NCI-H2196 treated with DMSO at 0.1 percent for 48 hours (cell line): Measurements from ENCODE around the gene UBXN11.

Experiments used
- DNase-seq: peaks from one replicate; lab custom pipeline; 2025; ENCODE audit not compliant: unreplicated experiment; lab: John Stamatoyannopoulos, UW

UBXN11 gene, protein sequence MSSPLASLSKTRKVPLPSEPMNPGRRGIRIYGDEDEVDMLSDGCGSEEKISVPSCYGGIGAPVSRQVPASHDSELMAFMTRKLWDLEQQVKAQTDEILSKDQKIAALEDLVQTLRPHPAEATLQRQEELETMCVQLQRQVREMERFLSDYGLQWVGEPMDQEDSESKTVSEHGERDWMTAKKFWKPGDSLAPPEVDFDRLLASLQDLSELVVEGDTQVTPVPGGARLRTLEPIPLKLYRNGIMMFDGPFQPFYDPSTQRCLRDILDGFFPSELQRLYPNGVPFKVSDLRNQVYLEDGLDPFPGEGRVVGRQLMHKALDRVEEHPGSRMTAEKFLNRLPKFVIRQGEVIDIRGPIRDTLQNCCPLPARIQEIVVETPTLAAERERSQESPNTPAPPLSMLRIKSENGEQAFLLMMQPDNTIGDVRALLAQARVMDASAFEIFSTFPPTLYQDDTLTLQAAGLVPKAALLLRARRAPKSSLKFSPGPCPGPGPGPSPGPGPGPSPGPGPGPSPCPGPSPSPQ

DNA sequence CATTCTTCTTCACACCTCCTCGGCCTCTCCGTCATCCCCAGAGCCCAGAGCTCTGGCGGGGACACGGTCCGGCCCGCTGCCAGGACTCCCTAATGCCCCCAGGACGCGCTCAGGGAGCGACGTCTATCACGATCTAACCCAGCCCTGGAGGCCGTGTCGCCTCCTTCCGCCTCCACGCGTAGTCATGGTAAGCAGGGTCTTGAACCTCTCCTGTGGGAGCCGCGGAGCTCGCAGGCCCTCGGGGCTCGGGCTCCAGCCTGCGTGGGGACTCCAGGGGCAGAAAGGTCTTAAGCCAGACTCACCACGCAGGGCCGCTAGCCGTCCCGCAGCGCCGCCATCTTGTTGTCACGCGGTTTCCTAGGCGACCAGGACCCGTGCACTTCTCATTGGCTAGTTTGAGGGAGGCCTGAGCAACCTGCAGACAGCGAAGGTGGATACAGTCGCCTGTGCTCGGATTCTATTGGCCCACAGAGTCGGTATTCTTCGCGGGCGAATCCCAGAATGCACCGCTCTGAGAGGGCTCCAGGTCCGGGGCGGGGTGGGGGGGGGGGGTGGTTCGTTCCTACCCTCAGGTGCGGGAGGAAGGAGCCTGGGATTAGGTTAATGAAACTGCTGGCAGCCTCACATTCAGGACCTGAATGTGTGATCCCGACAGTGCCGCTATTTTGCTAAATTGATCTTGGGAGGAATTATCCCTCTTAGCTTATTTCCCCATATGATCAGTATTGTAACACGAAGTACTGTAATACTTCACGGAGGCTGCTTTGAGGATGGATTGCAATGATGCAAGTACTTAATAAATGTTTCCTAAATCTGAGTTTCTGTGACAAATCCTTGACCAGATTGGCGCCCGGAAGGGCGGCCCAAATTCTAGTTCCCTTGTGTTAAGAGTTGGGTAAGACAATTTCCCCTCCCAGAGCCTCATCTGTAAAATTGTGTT is at the start of gene UBXN11:
Gene UBXN11 (minus strand): TSS at position 347 of the 940 bp plus-strand sequence. CDS start 3,753 bp downstream, outside the sequence.
- DNase-seq, result peak; percentile 97

DNA sequence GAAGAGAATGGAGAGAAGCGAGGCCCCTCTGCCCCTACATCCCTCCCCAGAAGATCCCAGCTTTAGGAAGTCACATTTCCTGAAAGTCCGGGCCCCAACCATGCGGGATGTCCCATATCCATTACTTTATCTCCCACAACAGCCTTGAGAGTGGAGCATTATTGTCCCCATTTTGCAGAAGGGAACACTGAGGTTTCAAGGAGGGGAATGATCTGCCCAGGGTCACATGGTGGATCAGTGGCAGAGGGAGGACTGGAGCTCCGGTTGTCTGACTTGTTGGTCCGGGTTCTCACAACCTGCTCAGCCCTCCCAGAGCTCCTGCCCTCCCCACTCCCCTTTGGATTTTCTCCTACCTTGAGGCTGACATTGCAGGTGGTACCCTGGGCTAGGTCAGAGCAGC is 49.7 kb upstream of the UBXN11 start:
- no peak for DNase-seq

DNA sequence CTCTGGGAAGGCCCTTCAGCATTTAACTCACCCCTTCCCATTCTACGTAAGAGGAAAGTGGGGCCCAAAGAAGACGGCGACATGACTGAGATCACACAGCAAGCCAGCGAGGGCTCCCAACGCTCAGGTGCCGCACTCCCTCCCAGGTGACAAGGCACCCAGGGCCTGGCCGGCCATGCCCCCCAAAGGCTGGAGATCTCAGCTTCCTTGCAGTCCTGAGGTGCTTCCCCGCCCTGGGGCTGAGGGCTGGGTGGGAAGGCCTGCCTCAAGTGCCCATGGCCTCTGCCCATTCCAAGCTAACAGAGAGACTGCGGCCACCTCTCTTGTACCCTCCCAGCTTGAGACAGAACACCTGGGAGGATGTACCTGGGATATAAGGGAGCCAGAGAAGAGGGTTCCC is 48.5 kb upstream of the UBXN11 start:
- no peak for DNase-seq

DNA sequence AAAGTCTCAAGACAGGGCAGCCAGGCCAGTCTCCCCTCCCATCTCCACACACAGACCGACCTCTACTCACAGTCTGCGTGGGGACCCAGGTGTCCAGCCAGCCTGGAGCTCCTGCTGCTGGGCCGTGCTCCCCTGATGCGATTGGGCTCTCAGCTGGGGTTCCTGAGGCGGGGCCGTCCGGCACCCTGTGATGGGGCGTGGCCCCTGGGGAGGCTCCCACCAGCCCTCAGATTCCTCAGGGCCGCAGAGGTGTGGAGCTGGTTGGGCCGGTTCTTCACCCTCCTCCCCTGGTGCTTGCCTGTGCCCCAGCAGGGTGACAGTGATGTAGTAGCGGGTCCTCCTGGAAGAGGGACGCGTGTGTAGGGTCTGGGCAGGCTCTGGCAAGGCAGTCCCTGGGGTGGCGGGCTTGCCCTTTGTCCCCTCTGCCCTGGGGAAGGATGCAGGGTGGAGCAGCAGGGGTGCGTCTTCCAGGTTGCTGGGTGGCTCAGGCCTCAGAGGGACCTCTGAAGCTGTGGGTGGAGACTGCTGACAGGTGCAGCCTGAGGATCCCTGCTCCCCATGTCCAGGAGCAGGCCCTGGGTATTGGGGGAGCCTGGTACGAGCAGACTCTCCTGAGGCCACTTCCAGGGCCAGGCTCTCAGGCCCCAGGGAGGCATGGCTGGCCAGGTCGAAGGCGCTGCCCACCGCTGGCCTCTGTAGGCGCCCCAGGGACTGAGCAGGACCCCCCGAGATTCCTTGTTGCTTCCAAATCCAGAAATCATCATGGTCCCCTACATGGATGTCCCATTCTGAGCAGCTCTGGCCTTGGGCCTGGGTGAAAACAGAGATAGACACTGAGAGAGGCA is 47.8 kb upstream of the UBXN11 start, which contains the start of gene CRYBG2:
Gene CRYBG2 (minus strand): TSS at position 155 of the 845 bp plus-strand sequence. CDS start 7,473 bp downstream, outside the sequence.
- no peak for DNase-seq

GRCh38 chr1:26353210-26353859 is 46.9 kb upstream of the UBXN11 start:
- no peak for DNase-seq

- DNase-seq, result no peak
Observed at GRCh38 chr1:26352338-26352679, 45.9 kb upstream of the UBXN11 start.

DNA sequence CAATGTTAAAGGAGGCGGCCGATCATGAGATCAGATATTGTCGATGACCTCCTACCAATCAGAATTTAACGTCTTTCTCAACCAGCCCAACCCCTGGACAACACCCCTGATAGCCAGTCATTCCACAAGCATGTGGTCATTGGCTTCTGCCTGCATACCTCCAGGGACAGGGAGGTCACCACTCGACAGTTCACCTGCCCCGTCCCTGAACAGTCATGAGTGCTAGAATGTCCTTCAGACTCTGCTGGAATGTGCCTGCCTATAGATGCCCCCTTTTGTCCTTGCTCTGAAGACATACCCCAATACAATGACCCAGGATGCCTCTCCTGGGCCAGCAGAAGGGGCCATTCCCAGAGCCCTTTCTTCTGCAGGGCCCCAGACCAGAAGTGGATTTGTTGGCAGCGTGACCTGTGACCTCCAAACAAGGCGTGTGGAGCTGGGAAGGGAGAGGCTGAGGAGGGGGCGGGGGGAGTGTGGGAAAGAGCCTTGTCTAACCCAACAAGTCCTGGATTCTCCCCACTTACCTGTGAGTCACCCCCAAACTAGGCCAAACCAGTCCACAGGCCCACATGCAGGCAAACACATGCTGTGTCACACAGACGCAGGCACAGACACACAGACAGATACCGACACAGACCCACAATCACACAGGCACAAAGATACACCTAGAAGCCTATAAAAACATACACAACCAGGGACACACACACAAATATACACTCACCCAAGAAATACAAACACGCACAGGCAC is 45.3 kb upstream of the UBXN11 start:
- no peak for DNase-seq

DNA sequence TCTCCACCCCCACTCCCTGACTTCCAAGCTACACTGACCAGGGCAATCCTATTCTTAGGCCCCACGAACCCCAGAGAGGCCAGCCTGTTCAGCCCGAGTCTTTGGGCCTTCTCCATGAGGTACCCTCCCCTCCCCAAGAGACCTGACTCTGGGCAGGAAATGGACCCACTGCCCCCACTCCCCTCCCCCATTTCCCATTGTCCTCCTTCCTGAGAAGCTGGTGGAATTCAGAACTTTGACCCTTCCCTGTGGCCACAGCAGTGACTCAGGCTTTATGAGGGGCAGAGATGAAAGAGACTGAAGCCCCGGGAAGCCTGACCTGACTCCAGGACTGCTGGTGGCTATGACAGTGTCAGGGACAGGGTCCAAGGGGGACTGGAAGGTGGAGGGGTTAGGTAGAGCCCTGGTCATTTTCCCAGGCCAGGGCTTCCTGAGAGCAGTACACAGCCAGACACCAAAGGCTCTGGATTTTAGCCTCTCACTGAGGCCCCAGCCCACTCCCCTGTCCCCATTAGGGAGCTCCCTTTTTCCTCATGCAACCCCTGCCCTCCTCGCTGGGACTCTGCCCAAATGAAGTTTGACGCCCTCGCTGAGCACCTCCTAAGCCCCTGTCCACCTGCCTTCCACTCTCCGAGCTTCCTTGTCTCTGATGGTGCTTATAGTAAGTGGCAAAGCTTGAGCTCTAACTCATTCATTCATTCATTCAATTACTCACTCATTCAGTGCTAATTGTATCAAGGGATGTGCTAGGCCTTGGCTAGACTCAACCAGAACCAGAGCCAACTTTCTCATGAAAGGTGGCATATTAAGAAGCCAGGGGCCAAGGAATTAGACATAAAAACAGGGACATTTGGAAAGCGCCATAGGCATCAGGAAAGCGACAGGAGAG is 44.5 kb upstream of the UBXN11 start:
- no peak for DNase-seq

DNA sequence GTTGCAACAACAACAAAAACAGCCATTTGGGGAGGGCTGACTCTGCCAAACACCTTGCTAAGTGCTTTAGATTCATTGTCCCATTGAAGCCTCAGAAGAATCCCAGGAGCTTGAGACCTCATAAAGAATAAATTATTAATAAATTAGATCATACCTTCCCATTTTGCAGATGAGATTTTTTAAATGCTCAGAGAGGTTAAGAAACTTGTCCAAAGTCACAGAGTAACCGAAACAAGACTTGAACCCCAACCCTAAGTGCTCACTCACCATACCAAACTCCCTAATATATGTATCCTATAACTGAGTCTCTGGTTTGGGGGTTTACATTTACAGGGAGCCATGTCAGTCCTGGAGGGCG is 43.9 kb upstream of the UBXN11 start:
- no peak for DNase-seq

GRCh38 chr1:26349877-26350244 is 43.4 kb upstream of the UBXN11 start:
- no peak for DNase-seq

- DNase-seq, result no peak
Observed at GRCh38 chr1:26349188-26349876, 42.9 kb upstream of the UBXN11 start.

GRCh38 chr1:26346274-26347033 is 40.0 kb upstream of the UBXN11 start:
- no peak for DNase-seq

DNA sequence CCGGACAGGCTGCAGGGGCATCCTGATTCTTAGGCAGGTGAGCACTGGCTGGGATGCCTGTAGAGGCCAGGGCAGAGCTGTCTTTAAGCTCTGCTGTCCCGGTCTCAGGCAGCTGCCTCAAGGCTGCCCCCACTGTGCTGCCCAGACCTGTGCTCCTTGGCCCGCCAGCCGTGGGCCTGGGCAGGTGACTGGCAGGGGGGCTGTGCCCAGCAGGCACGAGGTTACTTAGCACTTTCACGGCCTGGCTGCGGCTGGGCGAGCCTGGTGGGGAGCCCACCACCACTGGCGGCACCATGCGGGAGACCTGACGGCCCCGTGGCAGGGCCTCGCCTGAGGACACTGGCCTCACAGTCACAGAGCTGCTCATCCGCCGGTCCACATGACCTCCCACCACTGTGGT is 39.3 kb upstream of the UBXN11 start:
- no peak for DNase-seq

- DNase-seq, result no peak
Observed at GRCh38 chr1:26344147-26344920, 37.9 kb upstream of the UBXN11 start.

- no peak for DNase-seq
Observed at GRCh38 chr1:26340047-26340481, 33.6 kb upstream of the UBXN11 start.

GRCh38 chr1:26338670-26339069 is 32.2 kb upstream of the UBXN11 start:
- DNase-seq, result no peak

DNA sequence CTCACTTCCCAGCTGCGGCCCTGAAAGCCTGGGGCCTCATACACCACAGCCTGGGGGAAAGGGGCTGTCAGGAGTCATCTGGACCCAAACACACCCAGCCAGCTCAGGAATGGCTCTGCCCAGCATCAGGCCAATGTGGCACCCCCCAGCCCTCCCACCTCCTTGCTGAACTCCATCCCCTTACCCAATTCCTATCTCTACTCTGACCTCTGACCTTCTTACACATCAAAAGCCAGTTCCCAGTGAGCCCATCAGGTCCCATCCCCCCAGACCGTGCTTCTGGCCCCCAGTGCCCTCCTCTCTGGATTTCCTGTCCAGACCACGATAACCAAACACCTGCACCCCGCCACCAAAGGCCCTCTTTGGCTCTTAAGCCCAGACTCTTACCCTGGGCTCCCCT is 31.2 kb upstream of the UBXN11 start:
- DNase-seq, result no peak
